ENCODE results near the gene USP46.

USP46 gene

DNA sequence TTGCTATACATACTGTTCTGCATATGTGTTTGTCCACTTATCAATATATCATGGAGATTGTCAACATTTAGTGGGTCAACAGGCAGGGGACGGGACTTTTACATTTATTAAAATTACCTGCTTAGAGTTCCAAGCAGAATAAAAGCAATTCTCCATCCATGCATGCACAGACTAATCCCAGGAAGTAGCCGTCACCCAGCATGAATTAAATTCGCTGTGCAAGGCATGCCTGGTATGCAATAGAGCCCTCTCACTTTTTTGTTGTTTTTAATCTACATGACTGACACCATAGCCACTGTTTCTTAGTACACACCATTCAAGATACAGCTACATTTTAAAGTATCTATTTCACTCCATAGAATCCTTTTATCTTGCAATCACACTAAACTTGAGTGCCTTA lies 108.9 kb downstream of the USP46 start:
- H3K4me3 ChIP-seq (ENCODE audit: low read depth, low read length), result no peak overlapping the region
- no peak for TF ChIP-seq CTCF (IDR thresholded peaks at IDR 0.05; ENCODE audit: borderline replicate concordance, insufficient read depth, low read depth, low read length)

- H3K4me3 ChIP-seq (ENCODE audit: low read depth, low read length), result no peak overlapping the region
These were observed 110.1 kb downstream of the USP46 start for GRCh38 chr4:52548818-52549570.

GRCh38 chr4:52546449-52546848 lies 112.7 kb downstream of the USP46 start:
- no peak for TF ChIP-seq CTCF (IDR thresholded peaks at IDR 0.05; ENCODE audit: borderline replicate concordance, insufficient read depth, low read depth, low read length)
- no peak overlapping the region for H3K4me3 ChIP-seq (ENCODE audit: low read depth, low read length)

More at GRCh38 chr4:52548818-52549570, 110.1 kb downstream of the USP46 start:
- TF ChIP-seq CTCF (IDR thresholded peaks at IDR 0.05; ENCODE audit: borderline replicate concordance, insufficient read depth, low read depth, low read length), result no peak

DNA sequence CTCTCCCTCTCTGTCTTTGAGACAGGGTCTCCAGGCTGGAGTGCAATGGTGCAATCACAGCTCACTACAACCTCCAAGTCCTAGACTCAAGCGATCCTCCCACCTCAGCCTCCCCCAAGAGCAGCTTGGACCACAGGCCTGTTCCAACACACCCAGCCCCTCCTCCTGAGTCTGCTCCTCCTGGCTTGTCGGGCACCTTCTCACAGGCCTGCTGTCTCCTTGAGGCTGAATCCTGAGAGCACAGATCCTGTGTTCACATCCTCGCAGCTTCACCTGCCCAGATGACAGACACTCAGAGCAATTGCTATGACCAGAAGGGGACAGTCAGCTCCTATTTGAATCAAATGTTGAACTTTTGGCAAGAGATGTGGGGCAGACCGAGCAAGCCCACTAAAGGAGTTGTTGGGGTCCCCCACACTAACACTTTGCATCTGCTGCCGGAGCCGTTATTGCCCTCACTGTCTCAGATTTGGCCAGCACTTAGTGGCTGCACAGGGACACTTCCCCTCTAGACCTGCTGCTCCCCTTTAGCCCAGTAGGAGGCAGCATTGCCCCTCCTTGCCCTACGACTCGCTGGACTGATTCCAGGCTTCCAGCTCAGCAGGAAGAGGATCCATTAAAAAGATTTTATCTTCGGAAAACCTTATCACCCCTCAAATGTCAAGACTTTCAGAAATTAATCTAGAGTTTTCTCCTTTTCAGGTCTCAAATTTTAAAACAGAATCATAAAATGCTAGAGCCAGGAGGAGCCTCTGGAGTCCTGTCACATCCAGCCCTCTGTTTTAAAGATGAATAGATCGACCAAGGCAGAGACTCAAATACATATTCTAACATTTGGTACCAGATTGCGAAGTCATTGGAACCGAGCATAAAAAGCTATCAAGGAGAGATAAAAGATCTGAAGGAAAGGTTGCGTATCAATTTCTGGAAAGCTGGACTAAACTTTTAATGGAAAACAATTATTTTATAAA lies 113.7 kb downstream of the USP46 start:
- peak; percentile 95 for TF ChIP-seq CTCF (IDR thresholded peaks at IDR 0.05; ENCODE audit: borderline replicate concordance, insufficient read depth, low read depth, low read length)
- no peak overlapping the region for H3K4me3 ChIP-seq (ENCODE audit: low read depth, low read length)
